IPS DF 19.7 (cell line): Measurements from ENCODE around the gene POLR3B.

ENCODE experiments used
- DNase-seq: peaks from one replicate; pipeline ENCODE4 v3.0.0-alpha.2; 2013; ENCODE audit warnings: low read depth, low spot score

Gene POLR3B

DNA sequence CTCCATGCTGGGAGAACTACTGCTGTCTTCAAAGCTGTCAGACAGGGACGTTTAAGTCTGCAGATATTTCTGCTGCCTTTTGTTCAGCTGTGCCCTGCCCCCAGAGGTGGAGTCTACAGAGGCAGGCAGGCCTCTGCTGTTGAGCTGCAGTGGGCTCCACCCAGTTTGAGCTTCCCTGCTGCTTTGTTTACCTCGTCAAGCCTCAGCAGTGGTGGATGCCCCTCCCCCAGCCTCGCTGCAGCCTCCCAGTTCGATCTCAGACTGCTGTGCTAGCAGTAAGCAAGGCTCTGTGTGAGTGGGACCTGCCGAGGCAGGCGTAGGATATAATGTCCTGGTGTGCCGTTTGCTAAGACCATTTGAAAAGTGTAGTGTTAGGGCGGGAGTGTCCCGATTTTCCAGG is 193.9 kb downstream of the POLR3B start:
- no peak for DNase-seq

DNA sequence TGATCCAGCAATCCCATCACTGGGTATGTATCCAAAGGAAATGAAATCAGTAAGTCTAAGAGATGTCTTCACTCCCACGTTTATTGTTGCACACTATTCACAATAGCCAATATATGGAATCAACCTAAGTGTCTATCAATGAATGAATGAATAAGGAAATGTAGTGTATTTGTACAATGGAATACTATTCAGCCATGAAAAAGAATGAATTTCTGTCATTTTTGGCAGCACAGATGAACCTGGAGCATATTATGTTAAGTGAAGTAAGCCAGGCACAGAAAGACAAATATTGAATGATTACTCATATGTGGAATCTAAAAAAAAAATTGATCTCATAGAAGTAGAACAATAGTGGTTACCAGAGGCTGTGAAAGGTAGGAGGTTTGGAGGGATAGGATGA is 194.7 kb downstream of the POLR3B start:
- DNase-seq = no peak
